DMS153 treated with DMSO at 0.1 percent for 48 hours (cell line): ENCODE results near the gene STOX2.
A peak's percentile ranks its signal among the peaks of the same experiment; 100 is the strongest.

ENCODE experiments used
- DNase-seq: peaks from one replicate; lab custom pipeline; 2025; ENCODE audit not compliant: unreplicated experiment; lab: John Stamatoyannopoulos, UW

The STOX2 gene

GRCh38 chr4:183984566-183984965 is 79.5 kb downstream of the STOX2 start:
- DNase-seq = no peak

DNA sequence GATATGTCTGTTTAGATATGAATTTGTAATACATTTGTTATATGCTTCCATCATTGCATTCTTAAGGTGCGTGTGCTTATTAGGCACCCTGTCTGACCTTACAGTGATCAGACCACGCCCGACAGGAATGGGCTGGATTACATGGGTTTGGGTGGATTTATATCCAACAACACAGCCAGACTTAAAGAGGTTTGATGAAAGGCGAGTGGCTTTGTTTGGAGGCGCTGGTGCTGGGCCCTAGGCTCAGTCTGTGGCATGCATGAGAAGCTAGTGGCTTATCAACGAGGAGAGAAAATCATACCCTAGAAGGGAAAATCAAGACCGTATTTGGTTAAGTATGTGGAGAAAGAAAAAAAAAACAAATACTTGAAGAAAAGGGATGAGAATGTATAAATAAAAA is 80.7 kb downstream of the STOX2 start:
- DNase-seq = no peak

GRCh38 chr4:183986291-183986970 is 81.3 kb downstream of the STOX2 start:
- no peak for DNase-seq

GRCh38 chr4:183986971-183987946 is 82.2 kb downstream of the STOX2 start:
- DNase-seq = peak; percentile 57

- peak; percentile 57 for DNase-seq
These were observed 82.9 kb downstream of the STOX2 start for GRCh38 chr4:183987987-183988392.

- DNase-seq = no peak
These were observed 83.8 kb downstream of the STOX2 start for GRCh38 chr4:183988874-183989273.

DNA sequence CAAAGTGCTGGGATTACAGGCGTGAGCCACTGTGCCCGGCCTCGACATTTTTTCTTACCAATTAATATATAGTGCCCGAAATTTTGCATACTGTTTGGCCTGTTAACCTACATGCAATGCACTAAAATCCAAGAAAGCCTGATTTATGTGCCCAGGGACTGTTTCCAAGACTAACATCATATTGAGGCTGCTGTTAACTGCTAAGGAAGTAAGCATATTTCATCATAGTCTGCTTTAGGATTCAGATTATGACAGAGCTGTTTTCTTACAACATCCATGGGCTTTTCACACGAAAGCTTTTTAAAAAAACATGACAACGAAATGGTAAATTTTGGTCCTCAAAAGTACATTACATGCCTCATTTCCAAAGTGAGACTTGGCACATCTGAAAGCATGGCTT is 84.4 kb downstream of the STOX2 start:
- DNase-seq = no peak

GRCh38 chr4:183989931-183990330 is 84.8 kb downstream of the STOX2 start:
- no peak for DNase-seq

- DNase-seq = no peak
These were observed 88.6 kb downstream of the STOX2 start for GRCh38 chr4:183993676-183994075.

DNA sequence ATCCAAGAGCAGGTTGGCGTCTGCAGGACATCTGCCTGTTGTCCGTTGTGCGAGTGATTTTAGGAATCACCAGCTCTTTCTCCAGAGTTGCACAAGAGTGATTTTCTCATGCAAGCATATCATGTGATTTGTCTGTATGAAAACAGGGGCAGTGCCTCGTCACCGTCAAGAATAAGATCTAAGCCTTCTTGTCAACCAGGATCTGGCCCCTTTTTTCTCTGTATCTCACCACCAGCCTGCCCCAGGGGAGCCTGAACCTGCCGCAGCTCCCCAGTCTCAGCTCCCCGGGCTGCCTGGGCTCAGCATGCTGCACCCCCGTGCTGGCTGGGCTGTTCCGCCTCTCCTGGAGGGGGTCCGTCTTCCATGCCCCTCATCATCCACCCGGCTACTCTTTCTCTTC is 90.5 kb downstream of the STOX2 start:
- DNase-seq = no peak

DNA sequence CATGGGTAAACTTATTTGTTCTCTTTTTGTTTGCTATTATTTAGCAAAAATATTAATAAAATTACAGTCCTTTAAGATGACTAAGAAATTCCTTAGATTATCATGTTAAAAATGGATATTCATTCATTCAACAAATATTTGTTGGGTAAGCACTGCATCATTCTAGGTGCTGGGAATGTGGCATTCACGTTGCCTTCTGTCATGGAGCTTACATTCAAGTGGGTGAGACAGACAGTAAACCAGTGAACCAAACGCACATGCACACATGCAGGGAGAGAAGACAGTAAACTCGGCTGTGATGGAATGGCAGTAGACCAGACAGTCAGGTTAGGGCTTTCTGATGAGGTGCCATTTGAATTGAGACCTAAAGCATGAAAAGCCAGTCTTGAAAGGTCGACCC is 91.8 kb downstream of the STOX2 start:
- DNase-seq = no peak

- DNase-seq = no peak
These were observed 94.3 kb downstream of the STOX2 start for GRCh38 chr4:183999435-183999834.

GRCh38 chr4:184000457-184001396 is 95.6 kb downstream of the STOX2 start:
- no peak for DNase-seq

- no peak for DNase-seq
These were observed 98.3 kb downstream of the STOX2 start for GRCh38 chr4:184003433-184003832.

DNA sequence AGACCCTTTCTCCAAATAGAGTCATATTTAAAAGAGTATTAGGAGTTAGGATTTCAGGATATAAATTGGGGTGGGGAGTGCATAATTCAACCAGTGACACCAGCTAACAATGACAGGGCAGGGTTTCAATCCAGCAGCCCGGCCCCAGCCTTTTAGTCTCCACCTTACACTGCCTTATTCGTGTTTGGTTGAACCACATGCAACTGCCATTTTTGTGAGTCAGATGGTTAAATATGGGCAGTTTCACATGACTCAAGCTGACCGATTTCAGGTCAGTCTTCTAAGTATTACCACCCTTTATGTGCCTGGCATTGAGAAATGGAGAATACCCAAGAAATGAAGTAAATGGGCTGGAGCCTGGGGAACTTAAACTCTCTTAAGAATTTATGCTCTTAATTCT is 102.8 kb downstream of the STOX2 start:
- DNase-seq = no peak

DNA sequence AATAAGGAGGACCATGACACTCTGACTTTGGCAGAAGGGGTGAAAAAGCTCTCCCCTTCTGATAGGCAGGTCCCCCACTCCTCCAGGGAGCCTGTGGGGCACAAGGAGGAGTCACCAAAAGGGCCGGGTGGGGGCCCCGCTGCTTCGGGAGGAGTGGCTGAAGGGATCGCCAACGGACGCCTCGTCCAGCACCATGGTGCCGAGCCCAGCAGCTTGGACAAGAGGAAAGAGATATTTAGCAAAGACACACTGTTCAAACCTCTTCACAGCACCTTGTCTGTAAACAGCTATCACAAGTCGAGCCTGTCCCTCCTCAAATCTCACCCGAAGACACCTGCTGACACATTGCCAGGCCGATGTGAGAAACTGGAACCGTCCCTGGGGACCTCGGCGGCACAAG is 105.6 kb downstream of the STOX2 start:
- no peak for DNase-seq

- DNase-seq = no peak
These were observed 106.8 kb downstream of the STOX2 start for GRCh38 chr4:184011826-184012380.

DNA sequence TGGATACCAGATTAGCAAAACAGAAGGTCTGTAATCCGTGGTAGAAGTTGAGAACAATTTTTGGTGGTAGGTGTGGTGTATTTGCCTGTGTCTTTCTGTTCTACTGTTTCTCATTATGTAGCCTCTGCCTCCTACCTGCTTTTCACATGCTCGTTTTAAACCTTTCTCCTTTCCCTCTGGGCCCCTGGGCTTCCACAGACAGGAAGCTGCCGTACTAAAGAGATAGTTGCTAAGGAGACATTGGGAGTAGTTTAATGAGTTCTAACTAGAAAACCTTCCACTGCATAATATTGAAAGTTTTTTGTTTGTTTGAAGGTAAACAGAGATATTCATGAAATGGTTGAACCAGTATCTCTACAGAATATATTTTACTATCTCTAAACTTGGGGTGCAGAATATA is 107.8 kb downstream of the STOX2 start:
- DNase-seq = no peak

DNA sequence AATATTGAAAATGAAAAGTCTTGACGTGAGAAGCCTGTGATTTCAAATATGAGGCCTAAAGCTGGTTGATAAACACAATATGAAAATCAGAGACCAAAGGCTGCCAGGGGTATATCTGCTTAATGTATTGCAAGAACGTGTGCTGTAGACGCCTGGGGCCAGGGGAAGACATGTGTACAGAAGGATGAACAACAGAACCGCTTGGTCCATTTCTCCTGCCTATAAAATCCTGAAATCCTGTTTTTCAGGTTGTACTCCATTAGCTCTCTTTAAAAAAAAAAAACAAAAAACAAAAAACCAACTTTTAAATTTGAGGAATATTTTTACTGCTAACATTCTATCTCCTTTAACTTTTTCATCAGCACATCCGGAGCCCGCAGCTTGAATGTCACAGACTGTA is 109.2 kb downstream of the STOX2 start:
- DNase-seq = no peak

DNA sequence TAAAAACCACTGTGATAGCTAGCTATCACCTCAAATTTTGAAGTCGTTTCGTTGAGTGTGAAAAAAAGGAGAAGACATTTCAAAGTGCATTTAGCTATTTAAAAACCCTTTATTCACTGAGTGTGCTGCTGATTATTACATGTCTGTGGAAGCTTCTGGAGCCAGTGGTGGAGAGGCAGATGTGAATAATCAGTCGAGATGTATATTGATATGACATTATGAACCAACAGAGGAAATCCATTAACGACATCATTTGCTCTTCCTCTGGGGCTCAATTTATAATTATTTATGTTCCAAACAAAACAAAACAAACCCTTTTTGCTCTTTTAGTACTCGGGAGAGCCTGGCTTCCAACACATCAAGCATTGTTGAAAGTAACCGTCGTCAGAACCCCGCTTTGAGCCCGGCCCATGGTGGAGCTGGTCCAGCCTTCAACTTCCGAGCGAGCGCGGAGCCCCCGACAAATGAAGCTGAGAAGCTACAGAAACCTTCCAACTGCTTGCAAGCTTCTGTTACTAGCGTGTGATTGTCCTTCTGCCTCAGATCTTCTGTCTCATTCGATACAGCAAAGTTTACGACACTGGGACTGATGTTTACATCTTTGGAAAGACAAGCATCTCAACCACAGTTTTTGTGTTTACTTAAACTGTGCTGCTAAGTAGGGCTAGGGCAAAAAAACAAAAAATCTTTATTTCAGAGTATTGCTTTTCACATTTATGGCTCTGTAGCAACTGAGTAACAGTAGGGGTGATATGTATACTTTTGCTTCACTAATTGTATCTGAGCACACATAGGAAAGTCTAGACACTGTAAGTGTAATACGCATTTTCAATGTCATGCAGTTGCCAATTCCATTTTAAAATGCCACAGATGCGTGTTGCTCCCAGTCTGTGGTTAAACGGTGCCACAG is 111.9 kb downstream of the STOX2 start:
- DNase-seq = no peak
